Measurements from ENCODE around the gene PSMC5. TPM values are rescaled to one million over a fixed set of nuclear protein-coding genes. Genes with fewer than 3 reads are reported as not detected.
A peak's percentile ranks its signal among the peaks of the same experiment; 100 is the strongest.
"Not testable (repeated sequence)": the region's sequence is repeated elsewhere in the genome, so short reads cannot be mapped to it uniquely, and the experiment has no call there.

The PSMC5 gene
- total RNA-seq, 1 donor from 2014 or later: 133 TPM

DNA sequence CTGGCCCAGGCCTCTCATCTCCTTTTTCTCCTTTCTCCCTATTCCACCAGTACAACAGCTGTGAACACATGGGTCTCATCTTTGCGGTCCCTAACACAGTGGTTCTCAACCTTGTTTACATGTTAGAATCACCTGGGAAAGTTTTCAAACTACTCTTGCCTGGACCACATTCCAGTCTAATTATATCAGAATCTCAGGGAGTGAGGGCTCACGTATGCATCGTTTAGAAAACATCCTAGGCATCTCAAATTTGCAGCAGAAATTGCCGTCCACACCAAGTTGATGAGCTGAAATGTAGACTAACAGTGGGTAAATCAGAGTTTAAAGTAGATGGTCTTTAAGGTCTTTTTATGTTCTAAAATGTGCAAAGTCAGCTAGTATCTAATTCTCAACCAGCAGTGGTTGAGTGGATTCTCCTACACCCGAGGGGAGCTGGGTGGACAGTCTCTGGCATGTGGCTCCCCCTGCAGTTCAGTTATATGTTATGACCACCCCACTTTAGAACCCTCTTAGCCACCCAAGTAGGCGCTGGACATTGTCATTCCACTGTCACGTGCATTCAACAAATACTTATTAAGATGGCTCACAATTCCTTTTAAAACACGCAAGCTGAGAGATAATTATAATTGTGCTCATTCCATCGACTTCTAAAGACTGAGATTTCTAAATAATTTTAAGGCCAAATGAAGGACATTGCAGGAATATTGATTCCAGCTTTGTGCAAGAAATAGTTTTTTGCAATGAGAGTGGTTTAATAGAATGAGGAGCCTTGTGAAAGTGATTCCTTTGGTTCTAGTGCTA lies 42.5 kb downstream of the PSMC5 start:
- H3K9me3 Mint-ChIP-seq (ENCODE audit: unreplicated experiment); H3K27me3 Mint-ChIP-seq (ENCODE audit: unreplicated experiment); H3K27ac Mint-ChIP-seq (ENCODE audit: unreplicated experiment); H3K4me1 Mint-ChIP-seq (ENCODE audit: low read depth, unreplicated experiment); H3K36me3 Mint-ChIP-seq (ENCODE audit: unreplicated experiment); H3K4me3 Mint-ChIP-seq (ENCODE audit: unreplicated experiment); DNase-seq: not testable (repeated sequence)
- TF ChIP-seq, protein P1, sequence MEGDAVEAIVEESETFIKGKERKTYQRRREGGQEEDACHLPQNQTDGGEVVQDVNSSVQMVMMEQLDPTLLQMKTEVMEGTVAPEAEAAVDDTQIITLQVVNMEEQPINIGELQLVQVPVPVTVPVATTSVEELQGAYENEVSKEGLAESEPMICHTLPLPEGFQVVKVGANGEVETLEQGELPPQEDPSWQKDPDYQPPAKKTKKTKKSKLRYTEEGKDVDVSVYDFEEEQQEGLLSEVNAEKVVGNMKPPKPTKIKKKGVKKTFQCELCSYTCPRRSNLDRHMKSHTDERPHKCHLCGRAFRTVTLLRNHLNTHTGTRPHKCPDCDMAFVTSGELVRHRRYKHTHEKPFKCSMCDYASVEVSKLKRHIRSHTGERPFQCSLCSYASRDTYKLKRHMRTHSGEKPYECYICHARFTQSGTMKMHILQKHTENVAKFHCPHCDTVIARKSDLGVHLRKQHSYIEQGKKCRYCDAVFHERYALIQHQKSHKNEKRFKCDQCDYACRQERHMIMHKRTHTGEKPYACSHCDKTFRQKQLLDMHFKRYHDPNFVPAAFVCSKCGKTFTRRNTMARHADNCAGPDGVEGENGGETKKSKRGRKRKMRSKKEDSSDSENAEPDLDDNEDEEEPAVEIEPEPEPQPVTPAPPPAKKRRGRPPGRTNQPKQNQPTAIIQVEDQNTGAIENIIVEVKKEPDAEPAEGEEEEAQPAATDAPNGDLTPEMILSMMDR (IDR thresholded peaks at IDR 0.05; ENCODE audit: partially characterized antibody, unreplicated experiment): peak; percentile 26

DNA sequence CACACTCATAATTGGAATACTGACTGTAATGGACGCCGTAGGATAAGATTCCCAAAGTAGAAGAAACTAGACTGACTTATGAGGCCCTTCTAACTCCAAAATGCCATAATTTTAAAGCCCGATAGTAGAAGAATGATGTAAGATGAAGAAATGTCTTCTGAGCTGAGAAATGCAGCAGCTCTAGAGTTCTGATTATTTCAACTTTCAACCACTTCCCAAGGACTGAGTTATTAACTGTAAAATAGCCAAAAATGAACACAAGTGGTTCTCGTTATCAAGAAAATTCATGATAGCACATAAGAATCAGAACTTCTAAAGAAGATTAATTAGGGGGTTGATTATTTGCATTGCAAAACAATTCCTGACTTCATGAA lies 43.0 kb downstream of the PSMC5 start:
- H3K4me3 Mint-ChIP-seq (ENCODE audit: unreplicated experiment); H3K27me3 Mint-ChIP-seq (ENCODE audit: unreplicated experiment); H3K36me3 Mint-ChIP-seq (ENCODE audit: unreplicated experiment); H3K4me1 Mint-ChIP-seq (ENCODE audit: low read depth, unreplicated experiment); H3K27ac Mint-ChIP-seq (ENCODE audit: unreplicated experiment); H3K9me3 Mint-ChIP-seq (ENCODE audit: unreplicated experiment); DNase-seq: not testable (repeated sequence)

- H3K27ac Mint-ChIP-seq (ENCODE audit: unreplicated experiment); H3K27me3 Mint-ChIP-seq (ENCODE audit: unreplicated experiment); H3K9me3 Mint-ChIP-seq (ENCODE audit: unreplicated experiment); H3K4me1 Mint-ChIP-seq (ENCODE audit: low read depth, unreplicated experiment); H3K36me3 Mint-ChIP-seq (ENCODE audit: unreplicated experiment); H3K4me3 Mint-ChIP-seq (ENCODE audit: unreplicated experiment); DNase-seq: not testable (repeated sequence)
These were observed 44.6 kb downstream of the PSMC5 start for GRCh38 chr17:63871646-63872365.

- not testable (repeated sequence) for DNase-seq; H3K9me3 Mint-ChIP-seq (ENCODE audit: unreplicated experiment); H3K4me1 Mint-ChIP-seq (ENCODE audit: low read depth, unreplicated experiment); H3K4me3 Mint-ChIP-seq (ENCODE audit: unreplicated experiment); H3K27ac Mint-ChIP-seq (ENCODE audit: unreplicated experiment); H3K27me3 Mint-ChIP-seq (ENCODE audit: unreplicated experiment); H3K36me3 Mint-ChIP-seq (ENCODE audit: unreplicated experiment)
These were observed 46.3 kb downstream of the PSMC5 start, which contains the start of gene CSH2 for GRCh38 chr17:63873577-63873976. Gene CSH2 (minus strand): TSS chr17:63873677. CDS start chr17:63873614, 63 bp downstream.

DNA sequence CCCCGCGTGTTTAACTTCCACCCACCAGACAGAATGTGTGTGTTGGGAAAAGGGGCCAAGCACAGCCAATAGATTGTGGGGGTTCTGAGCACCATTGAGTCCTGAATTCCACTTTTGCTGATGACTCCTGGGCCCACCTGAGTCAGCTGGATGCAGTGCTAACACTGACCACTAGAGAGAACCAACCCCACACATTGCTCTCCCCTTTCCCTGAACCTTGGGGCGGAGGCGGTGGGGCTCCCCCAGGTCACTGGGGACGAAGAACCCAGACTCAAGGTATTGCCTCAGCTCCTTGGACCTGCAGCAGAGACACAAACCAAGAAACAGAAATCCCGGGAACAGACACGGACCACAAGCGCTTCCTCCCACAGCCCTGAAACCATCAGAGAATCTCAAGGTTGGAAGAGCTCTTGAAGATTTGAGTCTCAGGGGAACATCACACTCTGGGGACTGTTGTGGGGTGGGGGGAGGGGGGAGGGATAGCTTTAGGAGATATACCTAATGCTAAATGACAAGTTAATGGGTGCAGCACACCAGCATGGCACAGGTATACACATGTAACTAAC lies 46.9 kb downstream of the PSMC5 start:
- not testable (repeated sequence) for H3K36me3 Mint-ChIP-seq (ENCODE audit: unreplicated experiment); H3K4me3 Mint-ChIP-seq (ENCODE audit: unreplicated experiment); H3K27me3 Mint-ChIP-seq (ENCODE audit: unreplicated experiment); H3K27ac Mint-ChIP-seq (ENCODE audit: unreplicated experiment); H3K4me1 Mint-ChIP-seq (ENCODE audit: low read depth, unreplicated experiment); H3K9me3 Mint-ChIP-seq (ENCODE audit: unreplicated experiment); DNase-seq

- H3K27ac Mint-ChIP-seq (ENCODE audit: unreplicated experiment); H3K27me3 Mint-ChIP-seq (ENCODE audit: unreplicated experiment); DNase-seq; H3K4me1 Mint-ChIP-seq (ENCODE audit: low read depth, unreplicated experiment); H3K9me3 Mint-ChIP-seq (ENCODE audit: unreplicated experiment); H3K36me3 Mint-ChIP-seq (ENCODE audit: unreplicated experiment); H3K4me3 Mint-ChIP-seq (ENCODE audit: unreplicated experiment): not testable (repeated sequence)
These were observed 47.5 kb downstream of the PSMC5 start for GRCh38 chr17:63874693-63875092.

- not testable (repeated sequence) for H3K27me3 Mint-ChIP-seq (ENCODE audit: unreplicated experiment); H3K36me3 Mint-ChIP-seq (ENCODE audit: unreplicated experiment); DNase-seq; H3K4me1 Mint-ChIP-seq (ENCODE audit: low read depth, unreplicated experiment); H3K9me3 Mint-ChIP-seq (ENCODE audit: unreplicated experiment); H3K27ac Mint-ChIP-seq (ENCODE audit: unreplicated experiment); H3K4me3 Mint-ChIP-seq (ENCODE audit: unreplicated experiment)
These were observed 51.2 kb downstream of the PSMC5 start for GRCh38 chr17:63878413-63878812.

DNA sequence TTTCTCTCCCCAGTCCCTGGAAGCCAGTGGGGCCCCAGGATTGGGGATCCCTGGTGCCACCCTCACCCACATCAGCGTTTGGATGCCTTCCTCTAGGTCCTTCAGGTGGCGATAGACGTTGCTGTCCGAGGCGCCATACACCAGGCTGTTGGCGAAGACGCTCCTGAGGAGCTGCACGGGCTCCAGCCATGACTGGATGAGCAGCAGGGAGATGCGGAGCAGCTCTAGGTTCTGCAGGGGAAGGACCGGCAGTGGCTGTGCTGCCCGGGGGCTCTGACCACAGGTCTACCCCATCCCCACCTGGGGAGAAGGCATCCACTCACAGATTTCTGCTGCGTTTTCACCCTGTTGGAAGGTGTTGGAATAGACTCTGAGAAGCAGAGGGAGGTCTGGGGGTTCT lies 53.5 kb downstream of the PSMC5 start:
- H3K4me1 Mint-ChIP-seq (ENCODE audit: low read depth, unreplicated experiment): peaks cover 4% of the 10 kb centered on the region
- no peak overlapping the region for H3K27ac Mint-ChIP-seq (ENCODE audit: unreplicated experiment)
- DNase-seq: no peak
- peaks cover 1% of the 10 kb centered on the region for H3K9me3 Mint-ChIP-seq (ENCODE audit: unreplicated experiment)
- TF ChIP-seq, protein P1 (IDR thresholded peaks at IDR 0.05; ENCODE audit: partially characterized antibody, unreplicated experiment): no peak
- H3K36me3 Mint-ChIP-seq (ENCODE audit: unreplicated experiment): no peaks in the 10 kb centered on the region
- H3K4me3 Mint-ChIP-seq (ENCODE audit: unreplicated experiment): no peak overlapping the region
- peaks cover 5% of the 10 kb centered on the region for H3K27me3 Mint-ChIP-seq (ENCODE audit: unreplicated experiment)

- peak; percentile 53 for DNase-seq
- not testable (repeated sequence) for H3K4me1 Mint-ChIP-seq (ENCODE audit: low read depth, unreplicated experiment); H3K27me3 Mint-ChIP-seq (ENCODE audit: unreplicated experiment); H3K36me3 Mint-ChIP-seq (ENCODE audit: unreplicated experiment); H3K4me3 Mint-ChIP-seq (ENCODE audit: unreplicated experiment); H3K9me3 Mint-ChIP-seq (ENCODE audit: unreplicated experiment); H3K27ac Mint-ChIP-seq (ENCODE audit: unreplicated experiment)
These were observed 54.1 kb downstream of the PSMC5 start for GRCh38 chr17:63881337-63881736.
